ENCODE results near the gene ANKMY2.

The ANKMY2 gene

DNA sequence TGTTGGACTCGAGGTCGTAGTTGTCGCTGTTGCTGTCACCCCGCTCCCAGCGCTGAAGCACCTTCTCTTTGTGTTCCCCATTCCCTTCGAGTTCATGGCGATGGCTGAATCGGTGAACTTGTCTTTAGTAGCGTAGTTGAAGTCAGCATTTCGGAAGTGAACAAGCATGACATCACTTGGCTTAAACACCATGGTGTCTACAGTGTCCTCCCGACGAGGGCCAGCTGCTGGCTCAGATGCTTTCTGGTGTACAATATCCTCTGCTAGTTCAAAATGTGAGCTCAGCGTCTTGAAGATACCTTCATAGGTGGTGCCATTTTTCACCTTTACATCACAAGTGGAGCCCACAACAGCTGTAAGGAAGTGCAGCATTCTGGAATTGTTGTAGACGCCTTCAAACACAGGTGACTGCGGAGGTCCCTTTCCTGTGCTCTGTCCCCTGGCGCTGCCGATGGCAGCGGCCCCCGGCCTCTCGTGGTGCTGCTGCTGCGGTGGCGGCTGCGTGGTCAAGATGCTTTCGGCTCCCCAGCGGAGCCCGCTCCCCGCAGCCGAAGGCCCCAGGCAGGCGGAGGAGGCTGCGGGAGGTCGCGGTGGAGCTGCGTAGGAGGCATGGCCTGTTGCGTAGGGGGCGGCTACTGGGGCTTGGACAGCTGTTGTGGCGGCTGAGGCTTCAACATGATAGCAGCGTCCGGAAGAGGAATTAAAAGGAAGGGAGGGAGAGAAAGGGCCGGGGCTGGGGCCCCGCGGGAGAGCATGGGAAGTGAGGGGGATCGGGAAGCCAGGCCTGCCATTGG lies 59.3 kb downstream of the ANKMY2 start:
- H3K4me3 ChIP-seq (ENCODE audit: low read depth, low read length), result no peak overlapping the region
- H3K4me1 ChIP-seq, result no peaks in the 10 kb centered on the region; the same call in none of the 2 replicates
- TF ChIP-seq, protein P1, sequence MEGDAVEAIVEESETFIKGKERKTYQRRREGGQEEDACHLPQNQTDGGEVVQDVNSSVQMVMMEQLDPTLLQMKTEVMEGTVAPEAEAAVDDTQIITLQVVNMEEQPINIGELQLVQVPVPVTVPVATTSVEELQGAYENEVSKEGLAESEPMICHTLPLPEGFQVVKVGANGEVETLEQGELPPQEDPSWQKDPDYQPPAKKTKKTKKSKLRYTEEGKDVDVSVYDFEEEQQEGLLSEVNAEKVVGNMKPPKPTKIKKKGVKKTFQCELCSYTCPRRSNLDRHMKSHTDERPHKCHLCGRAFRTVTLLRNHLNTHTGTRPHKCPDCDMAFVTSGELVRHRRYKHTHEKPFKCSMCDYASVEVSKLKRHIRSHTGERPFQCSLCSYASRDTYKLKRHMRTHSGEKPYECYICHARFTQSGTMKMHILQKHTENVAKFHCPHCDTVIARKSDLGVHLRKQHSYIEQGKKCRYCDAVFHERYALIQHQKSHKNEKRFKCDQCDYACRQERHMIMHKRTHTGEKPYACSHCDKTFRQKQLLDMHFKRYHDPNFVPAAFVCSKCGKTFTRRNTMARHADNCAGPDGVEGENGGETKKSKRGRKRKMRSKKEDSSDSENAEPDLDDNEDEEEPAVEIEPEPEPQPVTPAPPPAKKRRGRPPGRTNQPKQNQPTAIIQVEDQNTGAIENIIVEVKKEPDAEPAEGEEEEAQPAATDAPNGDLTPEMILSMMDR (IDR thresholded peaks at IDR 0.05; ENCODE audit: low read depth, low read length), result no peak
- DNase-seq, result no peak
- no peaks in the 10 kb centered on the region for H3K9me3 ChIP-seq
- H3K27me3 ChIP-seq, result no peaks in the 10 kb centered on the region
- H3K36me3 ChIP-seq, result no peaks in the 10 kb centered on the region

GRCh38 chr7:16585540-16585939 lies 60.0 kb downstream of the ANKMY2 start:
- H3K4me1 ChIP-seq, result no peaks in the 10 kb centered on the region; the same call in none of the 2 replicates
- DNase-seq, result no peak
- TF ChIP-seq, protein P1 (IDR thresholded peaks at IDR 0.05; ENCODE audit: low read depth, low read length), result no peak
- no peak overlapping the region for H3K4me3 ChIP-seq (ENCODE audit: low read depth, low read length)
- no peaks in the 10 kb centered on the region for H3K9me3 ChIP-seq
- H3K36me3 ChIP-seq, result no peaks in the 10 kb centered on the region
- no peaks in the 10 kb centered on the region for H3K27me3 ChIP-seq

- H3K27me3 ChIP-seq, result no peaks in the 10 kb centered on the region
- H3K4me3 ChIP-seq (ENCODE audit: low read depth, low read length), result no peak overlapping the region
- TF ChIP-seq, protein P1 (IDR thresholded peaks at IDR 0.05; ENCODE audit: low read depth, low read length), result no peak
- no peaks in the 10 kb centered on the region for H3K9me3 ChIP-seq
- H3K4me1 ChIP-seq, result no peaks in the 10 kb centered on the region; the same call in none of the 2 replicates
- no peaks in the 10 kb centered on the region for H3K36me3 ChIP-seq
- no peak for DNase-seq
Measured at GRCh38 chr7:16583834-16584233, 61.7 kb downstream of the ANKMY2 start.

DNA sequence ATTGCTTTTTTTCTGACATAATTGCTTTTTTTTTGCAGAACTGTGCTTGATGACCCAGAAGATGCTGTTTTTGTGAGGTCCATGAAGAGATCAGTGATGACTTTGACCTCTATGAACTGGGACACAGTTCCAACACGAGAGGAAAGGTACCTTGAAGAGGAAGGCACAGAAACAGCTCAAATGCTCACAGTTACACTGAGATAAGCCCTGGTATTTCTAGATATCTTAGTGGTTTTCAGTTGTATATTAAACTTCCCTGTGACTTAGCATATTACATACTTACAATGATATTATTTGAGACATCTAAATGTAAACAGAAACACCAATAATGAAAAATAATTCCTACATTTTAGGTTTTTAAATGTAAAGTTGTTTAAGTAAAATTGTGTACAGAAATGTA lies 64.3 kb downstream of the ANKMY2 start:
- Histone ChIP-seq H3K36me3 (no peaks in the 10 kb centered on the region), H3K4me1 (no peaks in the 10 kb centered on the region; the same call in none of the 2 replicates), H3K27me3 (no peaks in the 10 kb centered on the region), H3K9me3 (no peaks in the 10 kb centered on the region), H3K4me3 (ENCODE audit: low read depth, low read length) (no peak overlapping the region)
- no peak for DNase-seq
- TF ChIP-seq, protein P1 (IDR thresholded peaks at IDR 0.05; ENCODE audit: low read depth, low read length), result no peak

GRCh38 chr7:16579216-16579615 lies 66.3 kb downstream of the ANKMY2 start:
- no peaks in the 10 kb centered on the region for H3K36me3 ChIP-seq
- H3K4me1 ChIP-seq, result no peaks in the 10 kb centered on the region; the same call in none of the 2 replicates
- TF ChIP-seq, protein P1 (IDR thresholded peaks at IDR 0.05; ENCODE audit: low read depth, low read length), result no peak
- no peak overlapping the region for H3K4me3 ChIP-seq (ENCODE audit: low read depth, low read length)
- no peaks in the 10 kb centered on the region for H3K9me3 ChIP-seq
- DNase-seq, result no peak
- no peaks in the 10 kb centered on the region for H3K27me3 ChIP-seq

DNA sequence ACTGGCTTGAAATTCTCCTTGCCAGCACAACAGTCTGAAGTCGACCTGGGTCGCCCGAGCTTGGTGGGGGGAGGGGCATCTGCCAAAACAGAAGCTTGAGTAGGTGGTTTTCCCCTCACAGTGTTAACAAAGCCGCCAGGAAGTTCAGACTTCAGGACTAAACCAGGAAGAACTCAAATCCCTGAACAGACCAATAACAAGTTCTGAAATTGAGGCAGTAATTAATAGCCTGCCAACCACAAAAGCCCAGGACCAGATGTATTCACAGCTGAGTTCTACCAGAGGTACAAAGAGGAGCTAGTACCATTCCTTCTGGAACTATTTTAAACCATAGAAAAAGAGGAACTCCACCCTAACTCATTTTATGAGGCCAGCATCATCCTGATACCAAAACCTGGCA lies 73.6 kb downstream of the ANKMY2 start:
- TF ChIP-seq, protein P1 (IDR thresholded peaks at IDR 0.05; ENCODE audit: low read depth, low read length), result no peak
- Histone ChIP-seq H3K9me3 (no peaks in the 10 kb centered on the region), H3K27me3 (no peaks in the 10 kb centered on the region), H3K4me3 (ENCODE audit: low read depth, low read length) (no peak overlapping the region), H3K36me3 (no peaks in the 10 kb centered on the region), H3K4me1 (no peaks in the 10 kb centered on the region)
- DNase-seq, result no peak
